G401 (cell line): ENCODE measurements around the gene POU2F3. TPM values are rescaled to one million over a fixed set of nuclear protein-coding genes. Genes with fewer than 3 reads are reported as not detected.
A peak's percentile ranks its signal among the peaks of the same experiment; 100 is the strongest.

Experiments used
- DNase-seq: peaks from one replicate; pipeline ENCODE4 v3.0.0-alpha.2; 2015; ENCODE audit warnings: low spot score
- in situ Hi-C: cut with HindIII; loops from 2 replicates; pipeline ENCODE4 v1.10.0; 2016; ENCODE audit warnings: low sequenced_read_pairs, mixed read lengths
- total RNA-seq: library from RNA; depleted of rRNA; stranded (reverse); fragments of >200 nt; shearing (Covaris generic); gene quantifications from 2 replicates; pipeline ENCODE4 v1.2.3, GENCODE V29; 2014

Gene POU2F3
- total RNA-seq, 1 experiment from 2014 or later = not detected

DNA sequence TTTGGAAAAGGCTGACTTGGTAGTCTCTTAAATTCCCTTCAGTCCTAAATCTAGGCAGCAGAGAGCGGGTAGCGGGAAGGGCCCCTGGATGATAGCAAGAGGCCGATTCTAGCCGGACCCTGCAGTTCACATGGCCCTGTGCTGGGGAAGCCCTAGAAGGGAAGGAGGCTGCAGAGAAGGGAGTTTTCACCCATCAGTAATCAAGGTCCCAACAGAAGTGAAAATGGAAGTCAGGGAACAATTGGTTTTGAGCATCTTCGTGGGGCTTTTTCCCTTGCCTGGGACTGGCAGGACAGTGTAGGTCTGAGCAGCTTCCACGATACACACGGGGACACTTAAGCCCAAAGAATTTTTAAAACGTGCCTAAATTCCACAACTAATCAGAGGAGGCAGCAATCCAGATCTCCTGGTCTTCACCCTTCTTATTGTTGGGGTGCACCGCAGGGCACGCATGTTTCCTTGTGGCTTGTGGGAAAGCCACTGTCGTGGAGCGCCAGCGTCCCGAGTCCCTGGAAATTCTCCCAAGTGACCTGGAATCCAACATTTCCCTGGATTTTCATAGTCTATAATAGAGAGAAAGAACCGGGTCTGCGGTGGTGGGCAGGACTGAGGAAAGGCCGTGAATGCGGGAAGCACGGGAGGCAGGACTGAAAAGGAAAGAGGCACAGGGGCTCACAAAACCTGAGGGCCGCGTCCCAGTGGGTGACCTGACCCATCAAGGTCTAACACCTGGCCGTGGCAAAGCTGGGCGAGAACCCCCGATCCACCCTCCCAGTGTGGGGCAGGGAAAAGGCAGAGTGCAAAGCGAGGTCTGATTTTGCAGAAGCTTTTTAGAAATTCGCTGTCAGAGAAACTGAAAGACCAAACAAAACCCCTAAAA, 30.0 kb upstream of the POU2F3 start:
- in situ Hi-C loops = no loop called here
- DNase-seq = no peak

GRCh38 chr11:120210626-120211521, 29.1 kb upstream of the POU2F3 start, which contains the start of gene OAF:
Gene OAF (plus strand): TSS chr11:120211032. CDS start chr11:120211280, 248 bp downstream.
- DNase-seq = peak; percentile 39
- in situ Hi-C loops = no loop called here

- in situ Hi-C loops = no loop called here
- DNase-seq = no peak
These were observed 28.2 kb upstream of the POU2F3 start for GRCh38 chr11:120211522-120212258.

GRCh38 chr11:120212259-120212878, 27.6 kb upstream of the POU2F3 start:
- in situ Hi-C loops = no loop called here
- no peak for DNase-seq

DNA sequence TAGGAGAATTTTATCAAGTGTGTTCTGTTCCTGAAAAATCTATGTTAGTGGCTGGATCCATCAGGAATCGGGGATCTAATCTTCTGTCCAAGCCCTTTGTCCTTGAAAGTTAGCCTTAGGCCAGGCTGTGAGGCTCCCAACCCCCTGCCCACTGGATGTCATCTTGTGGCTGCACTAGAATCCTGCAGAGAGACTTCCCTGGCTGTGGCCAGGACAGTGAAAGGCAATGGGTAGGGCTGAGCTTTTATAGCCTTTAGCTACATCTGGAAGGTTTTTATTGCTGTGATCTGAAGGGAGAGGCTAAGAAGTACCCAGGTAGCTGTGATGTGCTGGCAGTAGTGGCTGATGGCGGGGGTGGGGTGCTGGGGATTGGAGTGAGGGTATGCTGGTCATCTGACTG, 27.0 kb upstream of the POU2F3 start:
- DNase-seq = no peak
- in situ Hi-C loops = no loop called here

GRCh38 chr11:120214581-120214980, 25.4 kb upstream of the POU2F3 start:
- DNase-seq = no peak
- in situ Hi-C loops = no loop called here

DNA sequence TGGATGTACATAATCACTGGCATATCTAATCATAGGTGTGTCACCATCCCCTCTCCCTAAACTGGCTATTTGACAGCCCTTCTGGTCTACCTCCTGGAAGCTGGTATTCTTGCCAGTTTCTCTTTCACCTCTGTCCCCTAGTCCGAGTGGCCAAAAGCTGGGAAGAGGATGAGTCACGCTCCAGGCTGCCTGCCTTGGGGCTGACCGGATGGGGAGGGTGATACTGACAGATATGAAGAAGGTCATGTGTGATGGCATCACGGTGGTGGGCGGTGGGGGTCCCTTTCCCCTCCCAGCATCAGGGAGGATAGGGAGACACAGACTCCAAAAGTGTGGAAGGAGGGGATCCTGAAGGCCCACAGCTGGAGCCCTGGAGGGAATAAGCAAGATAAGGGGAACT, 24.3 kb upstream of the POU2F3 start:
- no peak for DNase-seq
- in situ Hi-C loops = no loop called here

GRCh38 chr11:120216426-120217102, 23.4 kb upstream of the POU2F3 start:
- in situ Hi-C loops = no loop called here

GRCh38 chr11:120217526-120217925, 22.4 kb upstream of the POU2F3 start:
- in situ Hi-C loops = no loop called here
- no peak for DNase-seq

More at GRCh38 chr11:120216426-120217102, 23.4 kb upstream of the POU2F3 start:
- DNase-seq = no peak

GRCh38 chr11:120217941-120218694, 21.8 kb upstream of the POU2F3 start:
- no peak for DNase-seq
- in situ Hi-C loops = no loop called here

DNA sequence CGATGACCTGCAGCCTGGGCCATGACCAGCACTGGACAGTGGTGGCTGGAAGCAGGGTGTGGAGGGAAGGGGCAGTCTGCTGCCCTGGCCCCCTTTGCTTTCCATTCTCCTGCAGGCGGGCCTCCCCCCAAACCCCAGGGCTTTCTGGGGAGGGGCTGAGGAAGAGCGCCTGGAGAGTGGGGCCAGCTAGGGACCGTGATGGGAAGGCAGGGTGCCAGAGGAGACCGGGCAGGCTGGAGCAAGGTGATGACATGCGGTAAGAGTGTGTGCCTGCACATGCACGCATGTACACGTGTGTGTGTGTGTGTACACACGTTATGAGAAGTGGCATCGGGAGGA, 21.3 kb upstream of the POU2F3 start:
- no peak for DNase-seq
- in situ Hi-C loops = no loop called here

- in situ Hi-C loops = no loop called here
- DNase-seq = no peak
These were observed 20.6 kb upstream of the POU2F3 start for GRCh38 chr11:120219232-120219937.

- no peak for DNase-seq
- in situ Hi-C loops = no loop called here
These were observed 19.8 kb upstream of the POU2F3 start for GRCh38 chr11:120219938-120220746.

DNA sequence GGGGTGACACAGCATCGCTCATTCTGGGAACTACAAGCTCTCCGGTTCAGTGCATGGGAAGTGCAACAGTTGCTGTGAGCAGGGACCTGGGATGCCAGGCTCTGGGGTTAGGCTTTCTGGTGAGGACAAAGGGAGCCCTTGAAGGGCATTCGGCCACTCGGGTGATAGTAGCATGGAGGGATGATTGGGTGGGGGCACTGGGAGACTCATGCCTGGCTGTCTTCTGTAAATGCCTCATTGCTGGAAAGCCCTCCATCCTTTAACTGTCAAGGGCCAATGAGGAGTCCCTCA, 19.2 kb upstream of the POU2F3 start:
- no peak for DNase-seq
- in situ Hi-C loops = no loop called here

- in situ Hi-C loops = no loop called here
- no peak for DNase-seq
These were observed 18.7 kb upstream of the POU2F3 start for GRCh38 chr11:120221115-120221752.

GRCh38 chr11:120222916-120223315, 17.0 kb upstream of the POU2F3 start:
- in situ Hi-C loops = no loop called here
- DNase-seq = no peak
